Liver (tissue), 9 donors: Measurements from ENCODE around the gene PYGM. TPM values are rescaled to one million over a fixed set of nuclear protein-coding genes. Genes with fewer than 3 reads are reported as not detected.

ENCODE experiments used
- DNase-seq: peaks from one replicate; pipeline ENCODE4 v3.0.0-alpha.2; 2017; ENCODE audit warnings: low spot score
- H3K27ac ChIP-seq, 2 donors: one replicate each; pipeline ENCODE4 v1.7.0; 2013; ENCODE audit warnings: inconsistent platforms in 2 of 2, low read length in 2 of 2, control low read depth in 1 of 2, low read depth in 1 of 2, mild to moderate bottlenecking in 1 of 2
- H3K27me3 ChIP-seq, 4 donors: one replicate each; pipeline versions ENCODE4 v1.6.1 to v1.7.0; 2013; ENCODE audit warnings: low read length in 3 of 4, inconsistent platforms in 1 of 4, mild to moderate bottlenecking in 1 of 4, moderate library complexity in 1 of 4; ENCODE audit not compliant: control insufficient read depth in 4 of 4, insufficient read depth in 4 of 4
- H3K36me3 ChIP-seq, 4 donors: one replicate each; pipeline versions ENCODE4 v1.6.1 to v1.7.0; 2013; ENCODE audit warnings: low read length in 3 of 4, mild to moderate bottlenecking in 3 of 4, low read depth in 1 of 4, moderate library complexity in 1 of 4; ENCODE audit not compliant: control insufficient read depth in 4 of 4, insufficient read depth in 3 of 4
- H3K4me1 ChIP-seq, 4 donors: one replicate each; pipeline versions ENCODE4 v1.6.1 to v1.7.0; 2013; ENCODE audit warnings: low read length in 3 of 4, mild to moderate bottlenecking in 3 of 4, moderate library complexity in 1 of 4; ENCODE audit not compliant: control insufficient read depth in 4 of 4, insufficient read depth in 4 of 4
- H3K4me3 ChIP-seq, 3 donors: one replicate each; pipeline versions ENCODE4 v1.6.1 to v1.7.0; 2013; ENCODE audit warnings: low read length in 3 of 3, control low read depth in 1 of 3, low read depth in 1 of 3, mild to moderate bottlenecking in 1 of 3
- H3K9ac ChIP-seq, 2 donors: one replicate each; pipeline ENCODE4 v1.7.0; 2013; ENCODE audit warnings: low read length in 2 of 2, mild to moderate bottlenecking in 2 of 2, moderate library complexity in 2 of 2, control low read depth in 1 of 2, low read depth in 1 of 2
- H3K9me3 ChIP-seq, 4 donors: one replicate each; pipeline versions ENCODE4 v1.6.1 to v1.7.0; 2013; ENCODE audit warnings: low read length in 3 of 4; ENCODE audit not compliant: control insufficient read depth in 4 of 4
- EGR1 ChIP-seq, 2 donors: IDR thresholded peaks; 2 replicates each; pipeline ENCODE4 v1.6.1; 2016 to 2018; ENCODE audit warnings: antibody characterized with exemption in 2 of 2, low read depth in 2 of 2
- FOXA2 ChIP-seq: IDR thresholded peaks from 2 replicates; pipeline ENCODE4 v1.6.1; 2016; ENCODE audit warnings: antibody characterized with exemption
- HNF4G ChIP-seq: IDR thresholded peaks from 2 replicates; pipeline ENCODE4 v1.6.1; 2016; ENCODE audit warnings: antibody characterized with exemption
- NR2F2 ChIP-seq: IDR thresholded peaks from 2 replicates; pipeline ENCODE4 v1.6.1; 2016; ENCODE audit warnings: antibody characterized with exemption
- WGBS: extraction: QIAGEN DNeasy Blood & Tissue Kit; methylation state at CpG from one replicate; pipeline ENCODE4 v1.1.7; 2013; 5-methylcytosine and 5-hydroxymethylcytosine counted together
- polyA plus RNA-seq, 2 donors: library from polyadenylated mRNA; stranded (reverse) in 1 of 2; unstranded in 1 of 2; fragments of 200-250 nt in 1 of 2; fragments of >200 nt in 1 of 2; fragmentation: Nextera tagmentation in 1 of 2; extraction: Ambion mirVana in 1 of 2; gene quantifications; one replicate each; pipeline versions ENCODE4 v1.2.1 to v1.2.3, GENCODE V29; 2013 to 2015
- total RNA-seq, 2 donors: library from RNA; depleted of rRNA; stranded (reverse); fragments of >200 nt; gene quantifications; one replicate each; pipeline ENCODE4 v1.2.3, GENCODE V29; 2014
- TF ChIP-seq, protein P1 (sequence below): fragments of 150-350 bp; IDR thresholded peaks from 2 replicates; pipeline ENCODE4 v1.5.1; 2017; ENCODE audit warnings: improper control_type of control experiment, low read depth, low read length; ENCODE audit not compliant: missing input control
- TF ChIP-seq, protein P2 (sequence below): IDR thresholded peaks from 2 replicates; pipeline ENCODE4 v1.6.1; 2016; ENCODE audit warnings: antibody characterized with exemption
- TF ChIP-seq, protein P3 (sequence below): IDR thresholded peaks from 2 replicates; pipeline ENCODE4 v1.6.1; 2016; ENCODE audit warnings: antibody characterized with exemption, mild to moderate bottlenecking
- donor health status: healthy.
- donor health status: healthy.
- donor health status: healthy.
- donor health status: healthy.
- donor health status: healthy.

The PYGM gene
- total and polyA plus RNA-seq, 4 donors = 0.23 to 1.3 (median 0.29) TPM

DNA sequence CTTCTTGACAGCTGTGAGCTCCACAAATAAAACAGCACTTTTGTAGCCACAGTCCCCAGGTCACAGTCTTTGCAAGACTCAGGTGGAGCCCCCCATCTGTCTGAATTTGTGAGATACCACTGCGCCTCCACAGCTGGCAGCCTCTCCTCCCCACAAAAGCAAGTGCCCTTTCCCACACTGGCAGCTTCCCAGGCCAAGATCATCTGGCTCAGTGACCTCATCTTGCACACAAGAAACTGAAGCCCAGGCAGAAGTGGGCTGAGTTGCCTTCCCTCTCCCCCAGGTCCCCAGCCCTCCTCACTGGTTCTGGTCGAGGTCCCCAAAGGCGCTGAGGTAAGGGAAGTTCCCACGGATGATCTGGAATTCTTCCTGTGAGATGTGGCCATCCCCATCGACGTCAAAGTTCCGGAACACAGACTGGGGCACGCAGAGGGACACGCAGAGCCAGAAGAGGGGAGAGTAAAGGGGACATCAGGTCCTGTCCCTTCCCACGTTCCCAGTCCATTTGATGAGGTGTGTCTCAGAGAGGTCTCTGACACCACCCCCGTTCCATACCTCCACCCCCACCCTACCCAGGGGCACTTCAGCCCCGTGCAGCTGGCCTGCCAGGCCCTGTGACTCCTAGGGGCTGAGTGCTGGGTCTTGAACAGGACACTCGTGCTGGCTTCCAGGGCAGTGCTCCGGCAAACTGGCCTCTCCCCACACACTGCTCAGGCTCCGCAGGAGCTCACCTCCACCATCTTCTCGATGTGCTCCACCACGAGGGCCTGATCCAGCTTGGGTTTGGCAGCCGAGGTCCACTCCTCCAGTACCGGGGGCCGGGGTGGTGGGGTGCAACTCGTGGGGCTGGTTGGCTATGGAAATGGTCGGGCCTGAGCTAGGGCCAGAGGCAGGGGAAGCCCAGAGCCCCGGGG is 24.7 kb downstream of the PYGM start:
- no peaks in the 10 kb centered on the region for H3K27me3 ChIP-seq
- no peak overlapping the region for H3K27ac ChIP-seq
- H3K4me3 ChIP-seq = no peak overlapping the region
- H3K36me3 ChIP-seq = peaks cover 0 to 3% (median 0%) of the 10 kb centered on the region in 4 donors
- WGBS = 77% methylated on average over 23 of the region's 23 CpGs
- H3K9me3 ChIP-seq = no peaks in the 10 kb centered on the region
- TF ChIP-seq, protein P1, sequence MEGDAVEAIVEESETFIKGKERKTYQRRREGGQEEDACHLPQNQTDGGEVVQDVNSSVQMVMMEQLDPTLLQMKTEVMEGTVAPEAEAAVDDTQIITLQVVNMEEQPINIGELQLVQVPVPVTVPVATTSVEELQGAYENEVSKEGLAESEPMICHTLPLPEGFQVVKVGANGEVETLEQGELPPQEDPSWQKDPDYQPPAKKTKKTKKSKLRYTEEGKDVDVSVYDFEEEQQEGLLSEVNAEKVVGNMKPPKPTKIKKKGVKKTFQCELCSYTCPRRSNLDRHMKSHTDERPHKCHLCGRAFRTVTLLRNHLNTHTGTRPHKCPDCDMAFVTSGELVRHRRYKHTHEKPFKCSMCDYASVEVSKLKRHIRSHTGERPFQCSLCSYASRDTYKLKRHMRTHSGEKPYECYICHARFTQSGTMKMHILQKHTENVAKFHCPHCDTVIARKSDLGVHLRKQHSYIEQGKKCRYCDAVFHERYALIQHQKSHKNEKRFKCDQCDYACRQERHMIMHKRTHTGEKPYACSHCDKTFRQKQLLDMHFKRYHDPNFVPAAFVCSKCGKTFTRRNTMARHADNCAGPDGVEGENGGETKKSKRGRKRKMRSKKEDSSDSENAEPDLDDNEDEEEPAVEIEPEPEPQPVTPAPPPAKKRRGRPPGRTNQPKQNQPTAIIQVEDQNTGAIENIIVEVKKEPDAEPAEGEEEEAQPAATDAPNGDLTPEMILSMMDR = no peak
- TF ChIP-seq HNF4G (no peak), EGR1 (IDR thresholded peaks at IDR 0.05; ENCODE audit: low read depth in 2 of 2) (no peak), FOXA2 (no peak)
- TF ChIP-seq, protein P2, sequence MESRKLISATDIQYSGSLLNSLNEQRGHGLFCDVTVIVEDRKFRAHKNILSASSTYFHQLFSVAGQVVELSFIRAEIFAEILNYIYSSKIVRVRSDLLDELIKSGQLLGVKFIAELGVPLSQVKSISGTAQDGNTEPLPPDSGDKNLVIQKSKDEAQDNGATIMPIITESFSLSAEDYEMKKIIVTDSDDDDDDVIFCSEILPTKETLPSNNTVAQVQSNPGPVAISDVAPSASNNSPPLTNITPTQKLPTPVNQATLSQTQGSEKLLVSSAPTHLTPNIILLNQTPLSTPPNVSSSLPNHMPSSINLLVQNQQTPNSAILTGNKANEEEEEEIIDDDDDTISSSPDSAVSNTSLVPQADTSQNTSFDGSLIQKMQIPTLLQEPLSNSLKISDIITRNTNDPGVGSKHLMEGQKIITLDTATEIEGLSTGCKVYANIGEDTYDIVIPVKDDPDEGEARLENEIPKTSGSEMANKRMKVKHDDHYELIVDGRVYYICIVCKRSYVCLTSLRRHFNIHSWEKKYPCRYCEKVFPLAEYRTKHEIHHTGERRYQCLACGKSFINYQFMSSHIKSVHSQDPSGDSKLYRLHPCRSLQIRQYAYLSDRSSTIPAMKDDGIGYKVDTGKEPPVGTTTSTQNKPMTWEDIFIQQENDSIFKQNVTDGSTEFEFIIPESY = no peak
- TF ChIP-seq, protein P3, sequence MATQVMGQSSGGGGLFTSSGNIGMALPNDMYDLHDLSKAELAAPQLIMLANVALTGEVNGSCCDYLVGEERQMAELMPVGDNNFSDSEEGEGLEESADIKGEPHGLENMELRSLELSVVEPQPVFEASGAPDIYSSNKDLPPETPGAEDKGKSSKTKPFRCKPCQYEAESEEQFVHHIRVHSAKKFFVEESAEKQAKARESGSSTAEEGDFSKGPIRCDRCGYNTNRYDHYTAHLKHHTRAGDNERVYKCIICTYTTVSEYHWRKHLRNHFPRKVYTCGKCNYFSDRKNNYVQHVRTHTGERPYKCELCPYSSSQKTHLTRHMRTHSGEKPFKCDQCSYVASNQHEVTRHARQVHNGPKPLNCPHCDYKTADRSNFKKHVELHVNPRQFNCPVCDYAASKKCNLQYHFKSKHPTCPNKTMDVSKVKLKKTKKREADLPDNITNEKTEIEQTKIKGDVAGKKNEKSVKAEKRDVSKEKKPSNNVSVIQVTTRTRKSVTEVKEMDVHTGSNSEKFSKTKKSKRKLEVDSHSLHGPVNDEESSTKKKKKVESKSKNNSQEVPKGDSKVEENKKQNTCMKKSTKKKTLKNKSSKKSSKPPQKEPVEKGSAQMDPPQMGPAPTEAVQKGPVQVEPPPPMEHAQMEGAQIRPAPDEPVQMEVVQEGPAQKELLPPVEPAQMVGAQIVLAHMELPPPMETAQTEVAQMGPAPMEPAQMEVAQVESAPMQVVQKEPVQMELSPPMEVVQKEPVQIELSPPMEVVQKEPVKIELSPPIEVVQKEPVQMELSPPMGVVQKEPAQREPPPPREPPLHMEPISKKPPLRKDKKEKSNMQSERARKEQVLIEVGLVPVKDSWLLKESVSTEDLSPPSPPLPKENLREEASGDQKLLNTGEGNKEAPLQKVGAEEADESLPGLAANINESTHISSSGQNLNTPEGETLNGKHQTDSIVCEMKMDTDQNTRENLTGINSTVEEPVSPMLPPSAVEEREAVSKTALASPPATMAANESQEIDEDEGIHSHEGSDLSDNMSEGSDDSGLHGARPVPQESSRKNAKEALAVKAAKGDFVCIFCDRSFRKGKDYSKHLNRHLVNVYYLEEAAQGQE = no peak
- H3K9ac ChIP-seq = no peak overlapping the region
- H3K4me1 ChIP-seq = peaks cover 11 to 21% (median 14%) of the 10 kb centered on the region in 4 donors
- DNase-seq = no peak

DNA sequence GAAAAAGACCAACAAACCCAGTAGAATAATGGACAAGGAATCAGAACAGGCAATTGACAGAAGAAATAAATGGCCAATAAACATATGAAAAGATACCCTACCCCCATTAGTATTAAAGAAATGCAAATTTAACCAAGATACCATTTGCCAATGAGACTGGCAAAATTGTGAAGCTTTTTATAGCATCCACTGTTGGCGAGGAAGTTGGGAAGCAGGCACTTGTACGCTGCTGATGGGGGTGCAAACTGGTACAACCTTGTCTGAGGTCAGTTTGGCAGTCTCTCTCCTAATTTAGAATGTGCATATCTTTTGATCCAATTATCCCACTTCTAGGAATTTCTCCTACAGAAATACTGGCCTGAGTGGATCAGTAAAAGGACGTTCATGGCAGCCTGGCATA is 28.2 kb downstream of the PYGM start:
- Histone ChIP-seq H3K27me3 (no peaks in the 10 kb centered on the region), H3K9me3 (no peaks in the 10 kb centered on the region), H3K36me3 (peaks cover 0 to 3% (median 0%) of the 10 kb centered on the region in 4 donors), H3K4me1 (peaks cover 10 to 27% (median 22%) of the 10 kb centered on the region in 4 donors), H3K9ac (no peak overlapping the region), H3K27ac (no peak overlapping the region), H3K4me3 (no peak overlapping the region)
- no peak for DNase-seq
- 96% methylated on average over 3 of the region's 3 CpGs for WGBS
- no peak for TF ChIP-seq NR2F2
- TF ChIP-seq, protein P3 = no peak
